ENCODE measurements around the gene KCNH4. TPM values are rescaled to one million over a fixed set of nuclear protein-coding genes. Genes with fewer than 3 reads are reported as not detected.

The KCNH4 gene
- polyA plus RNA-seq, 1 donor (not counting 4 experiments of a cell fraction or from before 2014, with no cell fraction given), result not detected

DNA sequence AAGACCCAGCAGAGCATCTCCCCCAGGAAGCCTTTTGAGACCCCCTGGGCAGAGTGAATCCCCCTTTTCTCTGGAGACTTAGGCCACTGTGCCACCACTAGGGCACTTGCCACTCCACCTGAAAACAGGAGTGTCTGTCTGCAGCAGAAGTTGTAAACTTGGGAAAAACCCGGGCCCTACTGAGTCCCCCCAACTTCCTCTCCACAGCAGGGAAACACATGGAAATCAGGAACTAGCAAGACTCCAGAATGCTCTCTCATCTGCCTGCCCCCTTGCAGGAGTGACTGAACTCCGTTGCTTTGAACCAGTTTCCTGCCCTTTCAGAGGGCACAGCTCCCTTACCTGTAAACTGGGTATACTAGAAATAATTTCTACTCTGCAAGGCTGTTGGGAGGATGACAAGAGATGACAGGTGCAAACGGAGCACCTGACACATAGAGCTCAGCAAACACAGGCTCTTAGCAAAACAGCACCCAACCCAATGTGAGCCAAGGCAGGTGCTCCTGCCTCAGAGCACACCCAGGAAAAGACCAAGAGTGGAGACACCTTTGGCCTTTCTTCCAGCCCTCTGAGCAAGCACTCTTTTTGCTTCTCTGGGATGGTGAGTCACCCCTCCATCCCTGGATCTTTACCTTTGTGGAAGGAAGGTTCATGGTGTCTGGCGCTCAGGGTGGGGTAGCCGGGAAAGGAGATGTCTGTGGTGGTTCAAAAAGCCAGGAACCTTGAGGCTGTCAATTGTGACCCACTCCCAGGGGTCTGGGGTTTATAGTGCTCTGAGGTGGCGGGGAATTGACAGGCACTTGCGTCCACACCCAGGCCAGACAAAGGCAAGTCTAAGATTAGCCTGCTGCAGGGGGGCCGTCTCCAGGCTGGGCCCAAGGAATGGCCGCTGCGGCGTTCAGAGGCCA, 4.0 kb upstream of the KCNH4 start, which contains the start of gene HCRT:
Gene HCRT (minus strand): TSS at position 740 of the 908 bp plus-strand sequence. CDS start 87 bp downstream, at position 653.
- H3K9me1 ChIP-seq (ENCODE audit: control insufficient read depth, extremely low read depth, insufficient read depth, low read length), result no peaks in the 10 kb centered on the region
- H4K20me1 ChIP-seq (ENCODE audit: control insufficient read depth, extremely low read depth, insufficient read depth, low read length), result no peaks in the 10 kb centered on the region
- FAIRE-seq (no peak), DNase-seq (ENCODE audit: low read depth, low spot score) (no peak)
- no peaks in the 10 kb centered on the region for H3K9me3 ChIP-seq (ENCODE audit: control insufficient read depth, low read depth, low read length)
- H2AFZ ChIP-seq (ENCODE audit: control insufficient read depth, low read length), result peak within 1 kb of the TSS; percentile 31
- peaks cover 50% of the 10 kb centered on the region for H3K27me3 ChIP-seq (ENCODE audit: control insufficient read depth, extremely low read depth, insufficient read depth, low read length)
- H3K4me1 ChIP-seq (ENCODE audit: control insufficient read depth, extremely low read depth, insufficient read depth, low read length), result peaks cover 8% of the 10 kb centered on the region
- no peak within 1 kb of the TSS for H3K9ac ChIP-seq (ENCODE audit: control insufficient read depth, extremely low read depth, insufficient read depth, low read length)
- dilution Hi-C loops (cut with MboI; ENCODE audit: extremely low pct_ligation_motif_present, low sequenced_read_pairs), result no loop called here
- no peaks in the 10 kb centered on the region for H3K36me3 ChIP-seq (ENCODE audit: control insufficient read depth in 2 of 2, extremely low read depth in 1 of 2, insufficient read depth in 2 of 2, low read length in 2 of 2)
- peak within 1 kb of the TSS in 2 of 3 experiments; percentile 40 to 47 for H3K4me3 ChIP-seq (ENCODE audit: control insufficient read depth in 2 of 3, extremely low read depth in 1 of 3, insufficient read depth in 2 of 3, low read depth in 1 of 3, low read length in 3 of 3)
- no peak for TF ChIP-seq EZH2 (IDR thresholded peaks at IDR 0.05; ENCODE audit: low read length)
- TF ChIP-seq, protein P1, sequence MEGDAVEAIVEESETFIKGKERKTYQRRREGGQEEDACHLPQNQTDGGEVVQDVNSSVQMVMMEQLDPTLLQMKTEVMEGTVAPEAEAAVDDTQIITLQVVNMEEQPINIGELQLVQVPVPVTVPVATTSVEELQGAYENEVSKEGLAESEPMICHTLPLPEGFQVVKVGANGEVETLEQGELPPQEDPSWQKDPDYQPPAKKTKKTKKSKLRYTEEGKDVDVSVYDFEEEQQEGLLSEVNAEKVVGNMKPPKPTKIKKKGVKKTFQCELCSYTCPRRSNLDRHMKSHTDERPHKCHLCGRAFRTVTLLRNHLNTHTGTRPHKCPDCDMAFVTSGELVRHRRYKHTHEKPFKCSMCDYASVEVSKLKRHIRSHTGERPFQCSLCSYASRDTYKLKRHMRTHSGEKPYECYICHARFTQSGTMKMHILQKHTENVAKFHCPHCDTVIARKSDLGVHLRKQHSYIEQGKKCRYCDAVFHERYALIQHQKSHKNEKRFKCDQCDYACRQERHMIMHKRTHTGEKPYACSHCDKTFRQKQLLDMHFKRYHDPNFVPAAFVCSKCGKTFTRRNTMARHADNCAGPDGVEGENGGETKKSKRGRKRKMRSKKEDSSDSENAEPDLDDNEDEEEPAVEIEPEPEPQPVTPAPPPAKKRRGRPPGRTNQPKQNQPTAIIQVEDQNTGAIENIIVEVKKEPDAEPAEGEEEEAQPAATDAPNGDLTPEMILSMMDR (optimal IDR thresholded peaks at IDR 0.05 in 1 of 3, IDR thresholded peaks at IDR 0.05 in 1 of 3, conservative IDR thresholded peaks at IDR 0.05 in 1 of 3; ENCODE audit: extremely low read depth in 1 of 3, insufficient read depth in 2 of 3, low read length in 3 of 3), result no peak
- H3K4me2 ChIP-seq (ENCODE audit: control insufficient read depth, extremely low read depth, insufficient read depth, low read depth, low read length), result peak within 1 kb of the TSS; percentile 76
- no peak within 1 kb of the TSS for H3K27ac ChIP-seq (ENCODE audit: control insufficient read depth, insufficient read depth, low read length)
- H3K79me2 ChIP-seq (ENCODE audit: control insufficient read depth, insufficient read depth, low read length), result no peaks in the 10 kb centered on the region

DNA sequence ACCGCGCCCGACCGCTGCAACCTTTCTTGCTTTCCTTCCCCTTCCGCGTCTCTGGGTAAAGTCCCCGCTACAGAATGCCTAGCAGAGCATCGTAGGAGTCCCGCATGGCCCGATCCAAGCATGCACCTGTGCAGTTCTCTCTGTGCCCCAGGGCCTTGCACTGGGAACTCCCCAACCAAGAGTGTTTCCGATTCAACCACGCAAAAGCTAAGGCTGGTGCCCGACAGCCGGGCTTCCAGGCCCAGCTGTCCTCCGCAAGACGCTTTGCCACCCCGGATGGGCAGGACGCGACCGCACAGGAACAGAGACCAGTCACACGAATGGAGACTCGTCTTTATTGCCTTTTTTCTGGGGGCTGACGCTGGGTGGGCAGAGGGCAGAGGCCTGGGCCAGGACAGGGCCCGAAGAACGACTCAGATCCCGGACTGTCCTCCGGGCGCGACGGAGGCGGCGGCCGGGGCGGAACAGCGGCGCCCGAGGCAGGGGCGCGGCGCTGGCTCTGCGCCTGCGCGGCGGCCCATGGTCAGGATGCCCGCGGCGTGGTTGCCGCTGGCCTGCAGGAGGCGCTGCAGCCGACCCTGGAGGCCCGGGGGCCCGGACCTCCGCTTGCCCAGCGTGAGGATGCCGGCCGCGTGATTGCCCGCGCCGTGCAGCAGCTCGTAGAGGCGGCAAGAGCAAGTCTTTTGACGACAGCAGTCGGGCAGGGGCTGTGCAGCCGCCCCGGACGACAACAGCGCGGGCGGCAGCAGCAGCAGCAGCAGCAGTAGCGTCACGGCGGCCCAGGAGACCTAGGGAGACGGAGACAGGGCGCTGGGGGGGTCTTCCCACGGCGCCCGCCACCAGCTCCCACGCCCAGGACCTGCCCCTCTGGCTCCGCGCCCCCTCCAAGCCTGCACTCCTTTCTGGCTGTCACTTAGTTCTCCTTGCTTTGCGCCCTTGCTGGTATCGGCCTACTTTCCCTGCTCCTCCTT, 3.1 kb upstream of the KCNH4 start:
- Histone ChIP-seq H4K20me1 (ENCODE audit: control insufficient read depth, extremely low read depth, insufficient read depth, low read length) (no peaks in the 10 kb centered on the region), H2AFZ (ENCODE audit: control insufficient read depth, low read length) (peak overlapping the region; percentile 31), H3K79me2 (ENCODE audit: control insufficient read depth, insufficient read depth, low read length) (no peaks in the 10 kb centered on the region), H3K27ac (ENCODE audit: control insufficient read depth, insufficient read depth, low read length) (no peak overlapping the region), H3K4me3 (ENCODE audit: control insufficient read depth in 2 of 3, extremely low read depth in 1 of 3, insufficient read depth in 2 of 3, low read depth in 1 of 3, low read length in 3 of 3) (peak overlapping the region; percentile 21 to 47 (median 40)), H3K9me3 (ENCODE audit: control insufficient read depth, low read depth, low read length) (no peaks in the 10 kb centered on the region), H3K9me1 (ENCODE audit: control insufficient read depth, extremely low read depth, insufficient read depth, low read length) (no peaks in the 10 kb centered on the region), H3K36me3 (ENCODE audit: control insufficient read depth in 2 of 2, extremely low read depth in 1 of 2, insufficient read depth in 2 of 2, low read length in 2 of 2) (no peaks in the 10 kb centered on the region), H3K4me1 (ENCODE audit: control insufficient read depth, extremely low read depth, insufficient read depth, low read length) (peaks cover 8% of the 10 kb centered on the region), H3K27me3 (ENCODE audit: control insufficient read depth, extremely low read depth, insufficient read depth, low read length) (peaks cover 55% of the 10 kb centered on the region), H3K9ac (ENCODE audit: control insufficient read depth, extremely low read depth, insufficient read depth, low read length) (no peak overlapping the region), H3K4me2 (ENCODE audit: control insufficient read depth, extremely low read depth, insufficient read depth, low read depth, low read length) (peak overlapping the region; percentile 76)
- DNase-seq (ENCODE audit: low read depth, low spot score), result no peak
- TF ChIP-seq, protein P1 (optimal IDR thresholded peaks at IDR 0.05 in 1 of 3, IDR thresholded peaks at IDR 0.05 in 1 of 3, conservative IDR thresholded peaks at IDR 0.05 in 1 of 3; ENCODE audit: extremely low read depth in 1 of 3, insufficient read depth in 2 of 3, low read length in 3 of 3), result peak; percentile 31 to 64 (median 47)
- no peak for TF ChIP-seq EZH2 (IDR thresholded peaks at IDR 0.05; ENCODE audit: low read length)
- dilution Hi-C loops (cut with MboI; ENCODE audit: extremely low pct_ligation_motif_present, low sequenced_read_pairs), result no loop called here
- FAIRE-seq, result no peak
